Astrocyte (in vitro differentiated cells and primary cell): ENCODE data around the gene VSX1. TPM values are rescaled to one million over a fixed set of nuclear protein-coding genes. Genes with fewer than 3 reads are reported as not detected.

Experiments
- DNase-seq: peaks from one replicate; pipeline ENCODE4 v3.0.0-alpha.2; 2010; ENCODE audit warnings: low read depth
- FAIRE-seq: peaks from 2 replicates; lab custom pipeline; 2011; peaks lifted over from hg19 to GRCh38; lab: Jason Lieb, UNC
- H2AFZ ChIP-seq: 2 replicates; pipeline ENCODE4 v1.6.0; 2012; ENCODE audit warnings: low read depth, low read length, inconsistent platforms
- H3K27ac ChIP-seq: 2 replicates; pipeline ENCODE4 v1.5.1; 2011; ENCODE audit warnings: low read depth, low read length, inconsistent platforms
- H3K27me3 ChIP-seq: 2 replicates; pipeline ENCODE4 v1.6.0; 2011; ENCODE audit warnings: low read length, inconsistent platforms; ENCODE audit not compliant: insufficient read depth
- H3K36me3 ChIP-seq: 2 replicates; pipeline ENCODE4 v1.5.1; 2011; ENCODE audit warnings: low read length, inconsistent platforms; ENCODE audit not compliant: insufficient read depth
- H3K4me1 ChIP-seq: 2 replicates; pipeline ENCODE4 v1.5.1; 2011; ENCODE audit warnings: low read length, inconsistent platforms; ENCODE audit not compliant: insufficient read depth
- H3K4me2 ChIP-seq: 2 replicates; pipeline ENCODE4 v1.6.0; 2012; ENCODE audit warnings: low read length, inconsistent platforms
- H3K4me3 ChIP-seq: 2 replicates; pipeline ENCODE4 v1.5.1; 2011; ENCODE audit warnings: low read depth, mild to moderate bottlenecking, low read length, inconsistent platforms; ENCODE audit not compliant: insufficient read depth
- H3K79me2 ChIP-seq: 2 replicates; pipeline ENCODE4 v1.6.0; 2012; ENCODE audit warnings: mild to moderate bottlenecking, low read length, inconsistent platforms; ENCODE audit not compliant: insufficient read depth
- H3K9ac ChIP-seq: 2 replicates; pipeline ENCODE4 v1.6.0; 2012; ENCODE audit warnings: mild to moderate bottlenecking, low read length, inconsistent platforms
- H3K9me3 ChIP-seq: 2 replicates; pipeline ENCODE4 v1.5.1; 2012; ENCODE audit warnings: low read depth, mild to moderate bottlenecking, low read length, inconsistent platforms; ENCODE audit not compliant: insufficient read depth
- H4K20me1 ChIP-seq: 2 replicates; pipeline ENCODE4 v1.6.0; 2012; ENCODE audit warnings: low read length, inconsistent platforms; ENCODE audit not compliant: insufficient read depth
- H3K27ac Mint-ChIP-seq: one replicate; pipeline ENCODE4 v1.8.0; 2021; ENCODE audit warnings: mild to moderate bottlenecking, mixed read lengths; ENCODE audit not compliant: unreplicated experiment
- H3K27me3 Mint-ChIP-seq: one replicate; pipeline ENCODE4 v1.8.0; 2021; ENCODE audit warnings: low read depth, mixed read lengths; ENCODE audit not compliant: unreplicated experiment
- H3K36me3 Mint-ChIP-seq: one replicate; pipeline ENCODE4 v1.8.0; 2021; ENCODE audit warnings: low read depth, mixed read lengths; ENCODE audit not compliant: unreplicated experiment
- H3K4me1 Mint-ChIP-seq: one replicate; pipeline ENCODE4 v1.8.0; 2021; ENCODE audit warnings: low read depth, mixed read lengths; ENCODE audit not compliant: unreplicated experiment
- H3K4me3 Mint-ChIP-seq: one replicate; pipeline ENCODE4 v1.8.0; 2021; ENCODE audit warnings: mild to moderate bottlenecking, moderate library complexity, mixed read lengths; ENCODE audit not compliant: unreplicated experiment
- H3K9me3 Mint-ChIP-seq: one replicate; pipeline ENCODE4 v1.8.0; 2021; ENCODE audit warnings: mild to moderate bottlenecking, mixed read lengths; ENCODE audit not compliant: unreplicated experiment
- EZH2 ChIP-seq: IDR thresholded peaks from 2 replicates; pipeline ENCODE4 v1.6.1; 2012; ENCODE audit warnings: mild to moderate bottlenecking, low read length, inconsistent platforms; ENCODE audit not compliant: insufficient read depth
- total RNA-seq: library from RNA; stranded (reverse); gene quantifications from 2 replicates; pipeline ENCODE4 v1.2.1, GENCODE V29; 2021
- TF ChIP-seq, protein P1 (sequence below): IDR thresholded peaks from 2 replicates; pipeline ENCODE4 v1.5.1; 2011; ENCODE audit warnings: low read depth, mild to moderate bottlenecking, inconsistent platforms, low read length, moderate library complexity; ENCODE audit not compliant: insufficient read depth

Gene VSX1
- total RNA-seq, 1 donor from 2014 or later = not detected

DNA sequence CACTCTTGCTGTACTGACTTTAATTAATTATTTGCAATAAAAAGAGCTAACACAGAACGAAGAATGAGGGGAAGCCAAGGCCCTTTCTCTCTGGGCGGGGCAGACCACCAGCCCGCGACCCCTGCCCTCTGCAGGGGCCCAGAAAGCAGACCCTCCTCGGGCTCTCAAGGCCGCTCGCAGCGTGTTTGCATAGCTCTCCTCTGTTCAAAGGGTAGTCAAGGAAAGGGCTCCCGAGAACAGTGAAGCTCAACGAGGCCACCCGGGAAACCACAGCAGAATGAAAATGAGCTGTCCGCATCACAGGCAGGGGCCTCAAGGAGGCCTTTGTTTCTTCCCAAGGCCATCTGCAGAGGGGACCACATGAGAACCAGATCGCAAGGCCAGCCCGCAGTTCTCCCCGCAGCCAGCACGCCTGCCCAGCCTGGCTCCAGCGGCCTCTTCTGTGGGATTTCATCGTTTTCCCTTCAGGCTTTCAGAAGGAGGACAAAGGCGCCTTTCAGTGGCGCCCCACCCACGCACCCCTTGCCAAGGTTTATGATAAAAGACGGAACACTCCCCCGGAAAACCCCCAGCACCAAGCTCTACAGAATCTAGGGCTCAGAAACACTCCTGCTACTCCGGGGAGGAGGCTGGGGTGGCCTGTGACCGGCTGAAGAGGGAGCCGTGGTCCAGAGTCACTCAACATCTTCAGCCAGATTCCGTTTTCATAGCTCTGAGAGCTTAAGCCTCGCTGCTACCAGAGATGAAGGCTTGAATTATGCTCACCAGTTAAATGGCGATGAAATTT lies 49.3 kb downstream of the VSX1 start:
- H2AFZ ChIP-seq = peak overlapping the region; percentile 50
- DNase-seq = peak; percentile 29

DNA sequence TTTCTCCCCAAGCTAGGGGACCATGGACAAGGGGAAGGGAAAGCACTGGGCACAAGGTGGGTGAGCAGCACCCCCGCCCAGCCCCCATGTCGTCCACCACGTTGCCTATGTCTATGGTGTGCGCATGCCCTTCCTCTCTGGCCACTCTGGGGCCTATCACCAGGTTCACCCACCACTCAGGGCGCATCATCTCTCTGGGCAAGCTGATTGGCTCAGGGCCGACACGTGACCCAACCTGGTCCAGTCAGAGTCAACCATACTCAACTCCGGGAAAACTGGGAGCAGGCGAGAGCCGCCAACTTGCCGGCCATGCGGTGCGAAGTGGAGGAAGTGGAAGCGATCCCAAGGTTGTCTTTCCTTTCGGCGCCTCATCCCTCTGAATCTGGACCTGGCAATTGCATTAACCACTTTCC lies 49.9 kb downstream of the VSX1 start:
- no peak overlapping the region for H3K4me3 Mint-ChIP-seq
- H3K36me3 Mint-ChIP-seq = no peaks in the 10 kb centered on the region
- DNase-seq = no peak
- Histone ChIP-seq H3K4me1 (peaks cover 8% of the 10 kb centered on the region), H2AFZ (no peak overlapping the region), H4K20me1 (no peaks in the 10 kb centered on the region), H3K4me2 (peak overlapping the region; percentile 67), H3K79me2 (no peaks in the 10 kb centered on the region), H3K4me3 (no peak overlapping the region), H3K27me3 (peaks cover 9% of the 10 kb centered on the region), H3K9me3 (no peaks in the 10 kb centered on the region), H3K36me3 (no peaks in the 10 kb centered on the region), H3K27ac (no peak overlapping the region), H3K9ac (no peak overlapping the region)
- peaks cover 2% of the 10 kb centered on the region for H3K4me1 Mint-ChIP-seq
- no peak for FAIRE-seq
- peaks cover 2% of the 10 kb centered on the region for H3K9me3 Mint-ChIP-seq
- H3K27me3 Mint-ChIP-seq = peaks cover 43% of the 10 kb centered on the region
- TF ChIP-seq, protein P1, sequence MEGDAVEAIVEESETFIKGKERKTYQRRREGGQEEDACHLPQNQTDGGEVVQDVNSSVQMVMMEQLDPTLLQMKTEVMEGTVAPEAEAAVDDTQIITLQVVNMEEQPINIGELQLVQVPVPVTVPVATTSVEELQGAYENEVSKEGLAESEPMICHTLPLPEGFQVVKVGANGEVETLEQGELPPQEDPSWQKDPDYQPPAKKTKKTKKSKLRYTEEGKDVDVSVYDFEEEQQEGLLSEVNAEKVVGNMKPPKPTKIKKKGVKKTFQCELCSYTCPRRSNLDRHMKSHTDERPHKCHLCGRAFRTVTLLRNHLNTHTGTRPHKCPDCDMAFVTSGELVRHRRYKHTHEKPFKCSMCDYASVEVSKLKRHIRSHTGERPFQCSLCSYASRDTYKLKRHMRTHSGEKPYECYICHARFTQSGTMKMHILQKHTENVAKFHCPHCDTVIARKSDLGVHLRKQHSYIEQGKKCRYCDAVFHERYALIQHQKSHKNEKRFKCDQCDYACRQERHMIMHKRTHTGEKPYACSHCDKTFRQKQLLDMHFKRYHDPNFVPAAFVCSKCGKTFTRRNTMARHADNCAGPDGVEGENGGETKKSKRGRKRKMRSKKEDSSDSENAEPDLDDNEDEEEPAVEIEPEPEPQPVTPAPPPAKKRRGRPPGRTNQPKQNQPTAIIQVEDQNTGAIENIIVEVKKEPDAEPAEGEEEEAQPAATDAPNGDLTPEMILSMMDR = no peak
- no peak for TF ChIP-seq EZH2
- no peak overlapping the region for H3K27ac Mint-ChIP-seq

More for the DNA sequence above, 49.3 kb downstream of the VSX1 start:
- H3K27ac Mint-ChIP-seq = no peak overlapping the region
- peaks cover 2% of the 10 kb centered on the region for H3K9me3 Mint-ChIP-seq
- no peak for FAIRE-seq
- Histone ChIP-seq H4K20me1 (no peaks in the 10 kb centered on the region), H3K4me1 (peaks cover 8% of the 10 kb centered on the region), H3K79me2 (no peaks in the 10 kb centered on the region), H3K27ac (no peak overlapping the region), H3K27me3 (peaks cover 11% of the 10 kb centered on the region), H3K4me2 (peak overlapping the region; percentile 67), H3K4me3 (no peak overlapping the region), H3K36me3 (no peaks in the 10 kb centered on the region), H3K9me3 (no peaks in the 10 kb centered on the region), H3K9ac (no peak overlapping the region)
- H3K4me1 Mint-ChIP-seq = peaks cover 2% of the 10 kb centered on the region
- TF ChIP-seq, protein P1 = no peak
- no peak for TF ChIP-seq EZH2
- H3K36me3 Mint-ChIP-seq = no peaks in the 10 kb centered on the region
- peaks cover 42% of the 10 kb centered on the region for H3K27me3 Mint-ChIP-seq
- H3K4me3 Mint-ChIP-seq = no peak overlapping the region

DNA sequence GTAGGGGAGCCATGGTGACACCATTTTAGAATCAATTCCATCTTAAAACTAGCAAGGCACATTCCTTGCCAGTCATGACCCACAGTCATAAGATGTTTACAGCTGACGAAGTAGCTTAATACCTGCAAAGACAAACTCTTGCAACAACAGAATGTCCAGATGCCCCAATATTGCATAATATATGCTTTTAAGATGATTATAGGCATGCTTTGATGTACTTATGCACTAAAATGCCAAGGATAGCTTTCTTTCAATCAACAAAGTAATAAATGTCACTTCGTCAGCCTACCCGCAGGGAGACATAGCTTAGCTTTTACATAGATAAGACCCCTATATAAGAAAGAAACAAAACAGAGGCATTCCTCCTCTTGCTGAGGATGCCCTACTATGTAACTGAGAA lies 50.7 kb downstream of the VSX1 start:
- no peaks in the 10 kb centered on the region for H3K79me2 ChIP-seq
- DNase-seq (no peak), FAIRE-seq (no peak)
- H3K27ac ChIP-seq = no peak overlapping the region
- H3K4me3 ChIP-seq = no peak overlapping the region
- peaks cover 9% of the 10 kb centered on the region for H3K27me3 ChIP-seq
- H3K4me1 Mint-ChIP-seq = peaks cover 1% of the 10 kb centered on the region
- H3K27ac Mint-ChIP-seq = no peak overlapping the region
- H4K20me1 ChIP-seq = no peaks in the 10 kb centered on the region
- H3K4me2 ChIP-seq = no peak overlapping the region
- H3K36me3 Mint-ChIP-seq = no peaks in the 10 kb centered on the region
- peaks cover 51% of the 10 kb centered on the region for H3K27me3 Mint-ChIP-seq
- H2AFZ ChIP-seq = no peak overlapping the region
- no peak overlapping the region for H3K9ac ChIP-seq
- TF ChIP-seq, protein P1 = no peak
- TF ChIP-seq EZH2 = no peak
- no peaks in the 10 kb centered on the region for H3K36me3 ChIP-seq
- H3K4me3 Mint-ChIP-seq = no peak overlapping the region
- H3K9me3 Mint-ChIP-seq = peaks cover 2% of the 10 kb centered on the region
- peaks cover 8% of the 10 kb centered on the region for H3K4me1 ChIP-seq
- no peaks in the 10 kb centered on the region for H3K9me3 ChIP-seq
